Stomach smooth muscle (tissue), 2 donors: Measurements from ENCODE around the gene RAPGEF5.

Experiments used
- H3K27ac ChIP-seq: one replicate; pipeline ENCODE4 v1.7.0; 2013; ENCODE audit warnings: mild to moderate bottlenecking, low read length, inconsistent platforms
- H3K27me3 ChIP-seq, 2 donors: one replicate each; pipeline ENCODE4 v1.7.0; 2013; ENCODE audit warnings: low read length in 2 of 2; ENCODE audit not compliant: insufficient read depth in 2 of 2, control insufficient read depth in 1 of 2
- H3K36me3 ChIP-seq, 2 donors: one replicate each; pipeline ENCODE4 v1.7.0; 2013; ENCODE audit warnings: low read length in 2 of 2; ENCODE audit not compliant: control insufficient read depth in 2 of 2, insufficient read depth in 2 of 2
- H3K4me1 ChIP-seq: one replicate; pipeline ENCODE4 v1.7.0; 2013; ENCODE audit warnings: low read length; ENCODE audit not compliant: control insufficient read depth, insufficient read depth
- H3K4me3 ChIP-seq, 2 donors: one replicate each; pipeline ENCODE4 v1.7.0; 2013; ENCODE audit warnings: low read length in 2 of 2
- H3K9ac ChIP-seq, 2 donors: one replicate each; pipeline ENCODE4 v1.7.0; 2013; ENCODE audit warnings: low read length in 2 of 2, mild to moderate bottlenecking in 1 of 2
- H3K9me3 ChIP-seq, 2 donors: one replicate each; pipeline ENCODE4 v1.7.0; 2013; ENCODE audit warnings: low read length in 2 of 2; ENCODE audit not compliant: control insufficient read depth in 2 of 2
- donor health status: healthy.
- donor health status: Pancreatic carcinoma.

The RAPGEF5 gene

DNA sequence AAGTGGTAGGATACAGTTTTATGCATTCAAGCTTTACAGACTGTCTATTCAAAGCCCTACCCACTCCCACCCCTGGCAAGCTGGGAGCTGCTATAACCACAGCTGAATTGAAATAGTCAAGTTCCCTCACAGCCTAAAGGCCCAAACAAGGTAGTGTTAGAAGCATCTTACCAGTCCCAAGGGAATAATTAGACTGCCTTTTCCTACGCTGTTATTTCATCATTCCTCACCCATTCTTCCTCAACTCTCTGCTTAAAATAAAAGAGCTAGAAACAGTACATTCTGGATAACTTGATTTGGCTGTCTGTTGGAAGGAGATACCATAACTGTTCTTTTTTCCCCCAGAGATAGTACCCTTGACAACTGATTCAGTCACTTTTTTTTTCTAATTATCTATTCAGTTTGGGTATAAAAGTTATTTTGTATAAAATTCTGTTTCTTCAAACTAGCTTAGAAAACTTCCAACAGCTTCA, 54.0 kb downstream of the RAPGEF5 start:
- Histone ChIP-seq H3K27me3 (no peaks in the 10 kb centered on the region), H3K4me3 (no peak overlapping the region), H3K36me3 (no peaks in the 10 kb centered on the region), H3K27ac (no peak overlapping the region), H3K9ac (no peak overlapping the region), H3K4me1 (no peaks in the 10 kb centered on the region), H3K9me3 (no peaks in the 10 kb centered on the region)

DNA sequence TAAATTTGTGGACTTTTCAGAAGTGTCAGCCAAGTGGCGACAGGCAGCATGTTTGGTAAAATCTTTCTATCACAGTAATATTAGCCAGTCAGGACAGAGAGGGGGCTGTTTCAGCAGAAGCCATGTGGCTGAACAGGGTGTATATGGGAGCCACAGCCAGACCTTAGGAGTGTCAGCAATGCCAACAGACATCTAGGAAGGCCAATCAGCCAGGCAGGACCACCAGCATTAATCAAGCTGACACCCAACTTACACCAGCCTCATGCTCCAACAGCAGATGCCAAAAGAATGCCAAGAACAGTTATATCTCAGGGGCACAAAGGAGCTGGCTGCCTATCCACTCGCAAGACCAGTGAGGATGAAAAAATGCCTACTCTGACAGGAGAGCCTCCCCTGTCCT, 54.8 kb downstream of the RAPGEF5 start:
- H3K4me1 ChIP-seq: no peaks in the 10 kb centered on the region
- H3K27ac ChIP-seq: no peak overlapping the region
- H3K9ac ChIP-seq: no peak overlapping the region
- H3K4me3 ChIP-seq: no peak overlapping the region
- no peaks in the 10 kb centered on the region for H3K36me3 ChIP-seq
- no peaks in the 10 kb centered on the region for H3K27me3 ChIP-seq
- no peaks in the 10 kb centered on the region for H3K9me3 ChIP-seq

DNA sequence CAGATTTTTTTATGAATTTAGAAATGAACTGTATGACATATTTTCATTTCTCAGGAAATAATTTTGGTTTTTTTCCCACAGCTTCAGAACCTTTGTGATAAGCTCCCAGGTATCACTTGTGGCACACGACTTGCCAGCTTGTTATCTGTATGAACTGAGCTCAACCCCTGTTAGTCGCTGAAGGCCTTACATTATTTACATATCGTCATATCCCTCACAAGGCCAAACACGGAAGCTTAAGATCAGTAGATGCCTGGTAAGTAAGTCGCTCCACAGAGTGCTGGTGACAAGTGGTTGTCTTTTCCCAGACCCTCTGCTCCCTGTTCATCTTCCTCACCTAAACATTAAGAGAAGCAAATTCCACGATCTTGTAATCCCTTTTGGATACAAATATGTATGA, 55.2 kb downstream of the RAPGEF5 start:
- Histone ChIP-seq H3K4me1 (no peaks in the 10 kb centered on the region), H3K36me3 (no peaks in the 10 kb centered on the region), H3K9me3 (no peaks in the 10 kb centered on the region), H3K9ac (no peak overlapping the region), H3K4me3 (no peak overlapping the region), H3K27me3 (no peaks in the 10 kb centered on the region), H3K27ac (no peak overlapping the region)

DNA sequence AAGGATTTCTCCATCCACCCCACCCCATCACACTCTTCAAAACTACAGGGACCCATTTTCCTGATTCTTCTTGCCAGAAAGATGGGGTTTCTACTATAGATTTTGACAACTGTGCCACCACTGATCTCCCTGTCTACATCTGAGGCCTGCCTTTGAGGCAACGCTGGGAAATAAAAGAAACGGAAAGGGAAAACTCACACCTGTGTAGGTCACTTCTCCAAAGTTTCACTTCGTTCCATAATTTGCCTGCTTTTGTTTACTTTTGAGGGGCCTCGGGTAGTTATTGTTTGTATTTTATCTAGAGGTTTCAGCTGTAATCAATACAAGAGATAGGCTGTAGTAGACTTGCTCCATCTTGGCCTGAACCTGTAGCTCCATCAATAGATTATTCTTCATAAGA, 56.1 kb downstream of the RAPGEF5 start:
- no peak overlapping the region for H3K27ac ChIP-seq
- H3K36me3 ChIP-seq: no peaks in the 10 kb centered on the region
- no peak overlapping the region for H3K4me3 ChIP-seq
- no peak overlapping the region for H3K9ac ChIP-seq
- no peaks in the 10 kb centered on the region for H3K4me1 ChIP-seq
- no peaks in the 10 kb centered on the region for H3K9me3 ChIP-seq
- no peaks in the 10 kb centered on the region for H3K27me3 ChIP-seq

DNA sequence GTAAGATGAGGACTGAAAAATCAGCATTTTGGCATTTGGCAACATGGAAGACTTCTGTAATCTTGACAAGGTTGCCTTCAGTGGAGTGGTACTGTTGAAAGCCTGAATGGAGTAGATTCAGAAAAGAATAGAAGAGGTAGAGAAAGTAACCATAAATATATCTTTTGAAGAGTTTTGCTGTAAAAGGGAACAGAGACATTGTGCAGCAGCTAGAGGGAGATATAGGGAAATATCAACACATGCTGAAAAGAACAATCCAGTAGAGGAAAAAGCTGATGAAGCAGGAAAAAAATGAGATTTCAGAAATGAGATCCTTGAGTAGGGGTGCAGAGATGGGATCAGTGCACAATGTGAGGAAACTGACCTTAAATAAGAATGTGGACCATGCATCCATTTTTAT, 60.0 kb downstream of the RAPGEF5 start:
- no peak overlapping the region for H3K27ac ChIP-seq

DNA sequence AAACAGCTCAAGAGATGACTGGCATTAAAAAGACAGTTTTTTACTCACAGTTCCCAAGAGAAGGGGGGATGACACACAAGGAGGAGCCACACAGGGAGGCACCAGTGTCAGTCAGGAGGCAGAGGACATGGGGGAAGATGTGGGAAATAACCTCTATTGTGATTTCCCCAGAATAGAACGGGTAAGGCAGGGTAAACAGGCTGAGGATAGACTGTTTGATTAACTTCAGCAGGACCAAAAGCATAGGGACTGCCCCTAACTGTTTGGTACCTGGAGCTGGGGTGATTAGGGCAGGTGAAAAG, 60.7 kb downstream of the RAPGEF5 start:
- Histone ChIP-seq H3K4me1 (no peaks in the 10 kb centered on the region), H3K4me3 (no peak overlapping the region), H3K27ac (no peak overlapping the region), H3K27me3 (no peaks in the 10 kb centered on the region), H3K36me3 (no peaks in the 10 kb centered on the region), H3K9ac (no peak overlapping the region), H3K9me3 (no peaks in the 10 kb centered on the region)

More for the DNA sequence above, 60.0 kb downstream of the RAPGEF5 start:
- no peak overlapping the region for H3K4me3 ChIP-seq
- no peaks in the 10 kb centered on the region for H3K27me3 ChIP-seq
- H3K4me1 ChIP-seq: no peaks in the 10 kb centered on the region
- no peak overlapping the region for H3K9ac ChIP-seq
- no peaks in the 10 kb centered on the region for H3K9me3 ChIP-seq
- H3K36me3 ChIP-seq: no peaks in the 10 kb centered on the region

DNA sequence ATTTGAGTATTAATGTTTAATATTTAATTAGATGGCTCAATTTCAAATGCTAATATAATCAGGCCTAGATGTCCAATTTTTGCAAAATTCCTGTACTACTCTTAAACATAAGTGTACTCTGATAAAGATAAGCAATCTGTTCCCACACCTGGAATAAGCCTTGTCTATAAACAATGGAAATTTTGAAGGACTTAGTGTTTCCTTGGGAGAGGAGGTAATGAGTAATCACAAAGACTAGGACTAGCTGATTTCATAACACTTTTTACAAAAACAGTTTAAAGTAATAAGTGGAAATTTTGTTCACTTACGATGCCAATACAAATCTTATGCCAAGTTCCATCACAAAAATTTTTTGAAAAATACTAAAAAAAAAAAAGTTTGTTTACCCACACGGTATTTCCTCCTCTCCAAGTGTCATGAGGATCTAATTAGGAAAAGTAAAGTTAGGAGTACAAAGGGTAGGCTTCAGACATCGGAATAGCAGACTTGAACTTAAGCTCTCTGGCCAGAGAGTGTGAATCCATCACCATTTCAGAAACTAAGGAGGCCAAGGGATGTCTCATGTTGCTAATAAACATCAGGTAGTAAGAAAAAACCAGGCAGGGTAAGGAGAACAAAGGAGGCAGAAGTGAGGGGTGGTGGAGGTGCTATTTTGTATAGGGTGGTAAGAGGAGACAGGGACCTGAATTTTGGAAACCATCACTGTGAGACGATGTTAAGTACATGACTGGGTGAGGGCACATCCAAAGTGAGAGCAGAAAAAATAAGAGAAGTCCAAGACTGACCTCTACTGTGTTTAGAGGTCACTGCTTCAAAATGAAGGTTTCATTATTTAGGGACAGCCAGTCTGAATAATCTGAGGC, 61.3 kb downstream of the RAPGEF5 start:
- no peaks in the 10 kb centered on the region for H3K9me3 ChIP-seq
- H3K27me3 ChIP-seq: no peaks in the 10 kb centered on the region
- no peaks in the 10 kb centered on the region for H3K36me3 ChIP-seq
- H3K9ac ChIP-seq: no peak overlapping the region
- H3K27ac ChIP-seq: no peak overlapping the region
- H3K4me1 ChIP-seq: no peaks in the 10 kb centered on the region
- H3K4me3 ChIP-seq: no peak overlapping the region

DNA sequence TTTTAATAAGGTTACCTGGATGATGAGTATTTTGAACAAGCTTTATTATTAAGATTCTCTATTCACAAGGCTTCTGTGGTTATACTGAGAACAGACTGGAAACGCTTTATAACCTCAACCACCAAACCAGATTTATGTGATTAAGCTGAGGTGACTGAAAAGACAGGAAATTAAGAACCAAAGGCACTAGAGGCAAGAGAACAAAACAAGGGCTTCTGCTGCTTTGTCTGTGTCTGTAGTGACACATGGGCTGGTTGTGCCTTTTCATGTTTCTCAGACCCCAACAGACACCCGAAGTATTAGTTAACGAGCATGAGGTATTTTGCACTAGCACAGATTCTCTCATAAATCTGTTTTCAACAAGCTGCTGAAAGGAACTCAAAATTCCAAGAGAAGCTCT, 64.4 kb downstream of the RAPGEF5 start:
- no peak overlapping the region for H3K27ac ChIP-seq
- no peaks in the 10 kb centered on the region for H3K27me3 ChIP-seq
- no peaks in the 10 kb centered on the region for H3K9me3 ChIP-seq
- H3K4me3 ChIP-seq: no peak overlapping the region
- no peaks in the 10 kb centered on the region for H3K36me3 ChIP-seq
- no peaks in the 10 kb centered on the region for H3K4me1 ChIP-seq
- H3K9ac ChIP-seq: no peak overlapping the region

DNA sequence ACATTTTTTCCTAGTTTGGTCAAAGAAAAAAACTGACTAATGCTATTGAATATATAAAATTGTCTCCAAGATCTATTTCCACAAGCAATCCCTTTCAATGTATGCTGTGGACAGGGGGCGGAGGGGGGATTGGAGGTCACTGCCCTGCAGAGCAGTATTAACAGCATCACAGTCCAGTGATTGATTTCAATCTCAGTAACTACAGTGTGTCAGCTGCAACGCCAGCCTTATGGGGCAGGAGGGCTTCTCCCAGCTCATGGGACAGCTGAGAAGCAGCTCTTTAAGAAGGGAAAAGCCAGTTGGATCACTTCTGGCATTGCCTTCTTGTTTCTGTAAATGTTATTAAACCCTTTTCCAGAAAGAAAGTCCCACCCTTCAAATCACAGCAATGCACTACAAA, 65.0 kb downstream of the RAPGEF5 start:
- H3K36me3 ChIP-seq: no peaks in the 10 kb centered on the region
- H3K4me1 ChIP-seq: no peaks in the 10 kb centered on the region
- no peak overlapping the region for H3K4me3 ChIP-seq
- H3K27me3 ChIP-seq: no peaks in the 10 kb centered on the region
- H3K9ac ChIP-seq: no peak overlapping the region
- H3K27ac ChIP-seq: no peak overlapping the region
- no peaks in the 10 kb centered on the region for H3K9me3 ChIP-seq

DNA sequence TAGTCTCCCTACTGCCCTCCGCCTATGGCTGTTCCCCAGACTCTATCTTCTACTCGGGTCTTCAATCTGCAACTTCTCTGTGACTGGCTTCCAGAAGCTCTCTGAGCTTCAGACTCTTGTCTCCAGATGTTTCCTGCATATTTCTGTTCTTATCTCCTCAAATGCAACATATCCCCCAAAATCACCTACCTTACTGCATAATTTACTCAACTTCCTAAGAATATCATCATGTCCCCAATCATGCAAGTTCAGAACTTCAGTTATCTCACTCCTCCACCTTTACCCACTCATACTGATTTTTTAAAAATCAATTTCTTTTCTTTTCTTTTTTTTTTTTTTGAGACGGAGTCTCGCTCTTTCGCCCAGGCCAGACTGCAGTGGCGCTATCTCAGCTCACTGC, 68.8 kb downstream of the RAPGEF5 start:
- H3K9ac ChIP-seq: no peak overlapping the region
- H3K4me1 ChIP-seq: no peaks in the 10 kb centered on the region
- H3K4me3 ChIP-seq: no peak overlapping the region
- no peaks in the 10 kb centered on the region for H3K27me3 ChIP-seq
- no peaks in the 10 kb centered on the region for H3K9me3 ChIP-seq
- no peaks in the 10 kb centered on the region for H3K36me3 ChIP-seq
- no peak overlapping the region for H3K27ac ChIP-seq

DNA sequence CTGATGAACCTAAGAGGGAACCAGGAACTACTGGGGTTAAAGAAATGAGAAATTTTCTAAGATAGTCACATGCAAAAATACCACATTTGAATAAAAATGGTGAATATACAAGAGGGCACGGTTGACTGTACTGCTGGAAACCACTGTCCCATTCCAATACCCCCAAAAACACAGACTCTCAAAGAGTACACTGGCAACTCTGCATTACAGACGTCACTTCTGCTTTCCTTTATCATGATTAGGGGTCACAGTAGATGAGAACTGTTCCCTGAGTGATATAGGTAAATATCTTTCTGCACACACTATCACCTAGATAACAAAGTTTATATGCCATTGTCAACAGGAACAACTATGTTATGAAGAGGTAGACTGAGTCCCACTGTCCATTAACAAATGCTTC, 69.5 kb downstream of the RAPGEF5 start:
- Histone ChIP-seq H3K27ac (no peak overlapping the region), H3K9me3 (no peaks in the 10 kb centered on the region), H3K36me3 (no peaks in the 10 kb centered on the region), H3K4me3 (no peak overlapping the region), H3K27me3 (no peaks in the 10 kb centered on the region), H3K9ac (no peak overlapping the region), H3K4me1 (no peaks in the 10 kb centered on the region)
